ENCODE results near the gene SLC9A5.

DNA sequence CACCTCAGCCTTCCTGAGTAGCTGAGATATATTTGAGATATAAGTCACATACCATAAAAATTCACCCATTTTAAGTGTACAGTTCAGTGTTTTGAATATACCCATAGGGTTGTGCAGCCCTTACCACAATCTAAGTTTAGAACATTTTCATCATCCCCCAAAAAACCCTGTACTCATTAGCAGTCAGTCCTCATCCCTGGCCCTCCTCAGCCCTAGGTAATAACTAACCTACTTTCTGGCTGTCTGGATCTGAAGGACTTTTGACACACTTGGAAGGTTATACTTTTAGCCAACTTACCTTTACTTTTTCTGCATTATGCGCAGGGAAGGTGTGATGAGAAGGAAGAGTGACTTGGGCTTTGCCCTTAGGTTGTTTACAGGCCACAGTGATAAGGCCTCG lies 26.5 kb downstream of the SLC9A5 start:
- TF ChIP-seq, protein P1, sequence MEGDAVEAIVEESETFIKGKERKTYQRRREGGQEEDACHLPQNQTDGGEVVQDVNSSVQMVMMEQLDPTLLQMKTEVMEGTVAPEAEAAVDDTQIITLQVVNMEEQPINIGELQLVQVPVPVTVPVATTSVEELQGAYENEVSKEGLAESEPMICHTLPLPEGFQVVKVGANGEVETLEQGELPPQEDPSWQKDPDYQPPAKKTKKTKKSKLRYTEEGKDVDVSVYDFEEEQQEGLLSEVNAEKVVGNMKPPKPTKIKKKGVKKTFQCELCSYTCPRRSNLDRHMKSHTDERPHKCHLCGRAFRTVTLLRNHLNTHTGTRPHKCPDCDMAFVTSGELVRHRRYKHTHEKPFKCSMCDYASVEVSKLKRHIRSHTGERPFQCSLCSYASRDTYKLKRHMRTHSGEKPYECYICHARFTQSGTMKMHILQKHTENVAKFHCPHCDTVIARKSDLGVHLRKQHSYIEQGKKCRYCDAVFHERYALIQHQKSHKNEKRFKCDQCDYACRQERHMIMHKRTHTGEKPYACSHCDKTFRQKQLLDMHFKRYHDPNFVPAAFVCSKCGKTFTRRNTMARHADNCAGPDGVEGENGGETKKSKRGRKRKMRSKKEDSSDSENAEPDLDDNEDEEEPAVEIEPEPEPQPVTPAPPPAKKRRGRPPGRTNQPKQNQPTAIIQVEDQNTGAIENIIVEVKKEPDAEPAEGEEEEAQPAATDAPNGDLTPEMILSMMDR (IDR thresholded peaks at IDR 0.05; ENCODE audit: low read depth, low read length): no peak
- no peak for TF ChIP-seq EZH2phosphoT487 (IDR thresholded peaks at IDR 0.05; ENCODE audit: low read depth)
